Testis (tissue), 2 donors: ENCODE data around the gene PHF24.

Experiments
- CTCF ChIP-seq, 3 experiments: fragments of 450-650 bp in 2 of 3; fragments of 200-600 bp in 1 of 3; sonication (generic) in 1 of 3; IDR thresholded peaks; one replicate each; pipeline ENCODE4 v1.5.1; 2016 to 2019; ENCODE audit warnings: antibody characterized with exemption in 3 of 3, mild to moderate bottlenecking in 2 of 3, moderate library complexity in 1 of 3
- POLR2A ChIP-seq: fragments of 450-650 bp; IDR thresholded peaks from one replicate; pipeline ENCODE4 v1.6.1; 2017; ENCODE audit warnings: antibody characterized with exemption, mild to moderate bottlenecking, moderate library complexity

DNA sequence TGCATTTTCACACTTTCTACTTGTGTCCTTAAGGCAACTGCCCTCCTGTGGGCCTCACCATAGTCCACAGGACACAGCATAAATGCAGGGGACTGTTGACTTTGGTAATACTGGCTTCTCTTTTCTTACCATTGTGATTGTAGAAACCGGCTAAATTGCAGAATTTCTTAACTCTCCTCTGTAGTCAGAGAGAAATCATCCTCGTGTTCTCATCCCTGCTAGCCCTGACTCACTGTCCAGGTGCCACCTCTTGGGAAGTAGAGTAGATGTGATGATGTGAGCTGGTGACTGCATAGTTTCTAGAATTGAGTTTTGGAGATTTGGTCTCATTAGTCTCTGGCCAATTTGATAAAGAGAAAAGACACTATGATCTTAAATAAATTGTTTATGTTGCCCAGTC is 5.5 kb downstream of the PHF24 start:
- TF ChIP-seq CTCF (IDR thresholded peaks at IDR 0.05) (no peak), POLR2A (no peak)
